ENCODE data around the gene PPP1R12B.
"Not testable (repeated sequence)": the region's sequence is repeated elsewhere in the genome, so short reads cannot be mapped to it uniquely, and the experiment has no call there.

PPP1R12B gene

DNA sequence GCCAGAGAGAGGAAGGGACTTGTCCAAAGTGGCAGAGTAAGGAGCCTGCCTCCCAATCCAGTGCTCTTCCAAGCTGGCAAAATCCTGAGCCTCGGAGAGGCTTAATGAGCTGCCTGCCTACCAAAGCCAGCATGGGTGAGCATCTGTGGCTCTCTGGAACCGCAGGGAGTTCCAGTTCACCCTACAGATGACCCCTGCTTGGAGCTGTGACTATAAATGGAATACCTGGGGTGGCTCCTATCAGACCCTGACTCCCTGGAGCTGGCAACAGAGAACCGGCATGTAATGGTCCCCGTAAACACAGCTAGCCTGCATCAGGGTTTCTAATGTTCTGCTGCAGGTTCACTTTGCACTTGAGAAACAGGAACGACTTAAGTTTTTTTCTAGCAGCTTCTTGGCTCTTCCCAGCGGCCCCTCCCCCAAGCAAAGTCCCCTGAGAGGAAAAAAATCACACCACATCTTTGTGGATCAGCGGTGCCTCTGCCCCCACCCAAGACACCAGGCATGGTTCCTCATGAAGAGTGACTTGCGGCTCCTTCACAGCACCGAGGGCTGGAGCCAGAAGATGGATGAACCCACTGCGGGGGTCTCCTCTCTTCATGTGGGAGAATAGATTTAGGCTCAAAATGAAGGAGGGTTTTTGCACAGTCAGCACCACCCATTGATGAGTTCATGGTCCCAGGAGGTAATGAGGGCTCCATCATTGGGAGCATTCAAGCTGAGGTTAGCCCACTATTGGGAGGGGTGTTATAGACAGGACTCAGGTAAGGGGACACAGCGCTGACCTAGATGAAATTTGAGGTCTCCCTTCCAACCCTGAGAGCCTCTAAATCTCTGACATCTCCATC is 282.8 kb downstream of the PPP1R12B start:
- DNase-seq (ENCODE audit: low spot score): no peak

DNA sequence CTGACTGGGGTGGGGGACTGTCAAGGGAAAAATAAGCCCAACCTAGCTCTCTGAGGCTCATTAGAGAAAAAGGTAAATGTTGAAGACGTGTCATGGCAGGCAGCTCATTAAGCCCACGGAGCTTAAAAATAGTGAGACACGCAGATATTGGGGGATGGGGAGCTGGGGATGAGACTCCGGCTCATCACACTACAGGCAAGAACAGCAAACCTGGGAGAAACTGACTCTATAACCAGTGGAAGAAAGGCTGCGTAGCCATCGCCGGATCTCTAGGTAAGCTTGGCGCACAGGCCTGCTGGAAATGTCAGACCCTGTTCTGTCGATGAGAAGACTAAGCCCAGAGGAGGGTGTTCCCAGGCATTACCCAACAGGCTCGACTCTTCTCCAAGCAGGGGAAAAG is 283.7 kb downstream of the PPP1R12B start:
- DNase-seq (ENCODE audit: low spot score): no peak

DNA sequence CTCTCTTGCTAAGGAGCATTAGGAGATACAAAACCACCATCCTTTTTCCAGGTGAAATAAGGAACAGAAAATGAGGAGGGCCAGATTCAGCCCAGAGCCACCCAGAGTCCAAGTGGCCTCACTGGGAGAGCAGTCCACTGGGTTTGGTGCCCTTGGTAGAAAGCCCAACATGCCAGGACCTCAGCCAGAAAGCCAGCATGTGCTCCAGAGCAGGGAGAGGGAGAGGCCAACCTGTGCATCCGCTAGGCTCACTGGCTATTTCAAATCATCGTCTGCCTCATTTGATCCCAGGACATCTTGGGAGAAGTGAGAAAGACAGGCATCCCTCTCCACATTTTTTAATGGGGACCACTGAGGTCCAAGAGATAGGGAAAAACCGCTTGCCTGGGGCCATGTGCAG is 287.7 kb downstream of the PPP1R12B start:
- not testable (repeated sequence) for DNase-seq (ENCODE audit: low spot score)

DNA sequence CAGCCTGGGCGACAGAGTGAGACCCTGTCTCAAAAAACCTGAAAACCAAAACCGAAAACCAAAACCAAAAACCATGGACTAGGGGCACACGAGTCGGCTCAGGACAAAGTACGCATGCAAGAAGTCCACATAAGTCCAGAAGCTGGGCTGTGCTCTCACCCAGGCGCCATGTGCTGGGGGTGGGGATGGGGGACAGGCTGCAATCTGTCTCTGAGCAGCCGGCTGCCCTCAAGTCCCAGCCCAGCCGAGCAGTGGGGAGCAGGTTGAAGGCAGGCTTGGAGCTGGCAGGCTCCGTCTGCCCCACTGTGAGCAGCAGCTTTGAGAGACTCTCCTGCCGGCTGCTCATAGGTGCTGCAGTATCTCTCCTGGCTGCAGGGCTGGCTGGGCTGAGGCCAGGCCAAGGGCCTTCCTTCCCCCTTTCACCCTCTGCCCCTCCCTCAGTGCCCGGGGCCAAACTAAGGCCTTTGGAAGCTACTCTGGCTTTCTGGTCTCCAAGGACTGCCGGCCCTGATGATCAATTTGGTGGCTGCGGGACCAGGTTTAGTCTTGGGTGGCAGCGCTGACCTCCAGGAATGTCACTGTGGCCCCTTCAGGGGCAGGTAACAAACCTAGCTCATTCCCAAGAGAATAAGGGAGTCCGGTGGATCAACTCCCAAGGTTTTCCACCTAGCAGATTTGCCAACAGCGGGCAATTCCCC is 289.0 kb downstream of the PPP1R12B start:
- not testable (repeated sequence) for DNase-seq (ENCODE audit: low spot score)

DNA sequence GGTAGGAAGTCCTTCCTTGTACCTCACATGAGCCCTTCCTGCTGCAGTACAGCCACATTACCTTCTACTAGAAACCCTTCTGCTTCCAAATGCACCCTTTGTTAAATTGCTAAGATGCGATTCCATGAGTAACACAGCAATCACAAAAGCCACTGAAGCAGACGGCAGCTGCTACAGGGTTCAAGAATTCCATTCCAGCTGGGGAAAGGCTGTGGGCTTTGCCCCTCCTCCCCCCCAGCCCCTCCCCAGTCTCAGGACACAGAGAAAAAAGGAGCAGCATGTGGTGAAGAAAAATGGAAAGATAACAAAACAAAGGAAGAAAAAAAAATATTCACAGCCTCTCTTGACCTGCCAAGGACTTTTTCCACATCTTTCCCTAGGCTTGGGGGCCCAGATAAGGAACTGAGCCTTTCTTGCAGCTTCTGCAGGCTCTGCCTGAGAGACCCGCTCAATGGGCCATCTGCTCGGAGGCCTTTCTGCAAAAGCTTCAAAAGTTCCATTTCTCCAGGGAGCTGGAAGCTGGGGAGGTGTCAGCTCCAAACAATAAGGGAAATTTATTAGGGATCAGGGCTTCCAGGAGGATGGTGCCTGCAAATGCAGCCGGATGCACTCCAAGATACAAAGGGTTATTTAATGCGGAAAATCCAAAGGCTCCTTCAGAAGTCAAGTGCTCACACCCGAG is 289.7 kb downstream of the PPP1R12B start:
- DNase-seq (ENCODE audit: low spot score): no peak

DNA sequence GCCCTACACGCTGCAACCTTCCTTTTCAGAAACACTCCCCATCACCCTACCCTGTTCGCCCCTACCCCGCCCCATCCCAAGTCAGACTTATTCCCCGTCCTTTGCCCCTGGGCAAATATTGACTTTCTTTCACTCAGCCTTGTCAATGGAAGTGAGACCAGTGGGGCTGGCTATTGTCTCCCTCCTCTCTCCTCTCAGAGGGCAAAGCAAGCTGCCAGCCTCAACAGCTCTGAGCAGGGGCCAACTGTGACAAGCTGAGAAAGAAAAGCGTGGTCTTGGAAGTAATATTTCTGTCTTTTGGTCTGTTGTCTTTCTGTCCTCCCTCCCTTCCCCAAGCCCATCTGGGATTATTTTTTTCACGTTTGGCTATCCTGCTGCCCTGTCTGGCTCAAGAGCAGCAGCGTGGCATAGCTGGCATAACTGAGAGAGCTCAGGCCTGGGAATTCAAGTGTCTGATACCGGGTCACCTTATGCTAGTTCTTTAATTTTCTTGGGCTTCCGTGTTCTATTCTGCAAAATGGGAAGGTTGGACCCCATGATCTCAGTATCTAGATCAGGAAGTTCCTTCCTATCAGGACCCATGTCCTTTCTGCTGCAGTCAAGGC is 290.3 kb downstream of the PPP1R12B start:
- DNase-seq (ENCODE audit: low spot score): not testable (repeated sequence)

DNA sequence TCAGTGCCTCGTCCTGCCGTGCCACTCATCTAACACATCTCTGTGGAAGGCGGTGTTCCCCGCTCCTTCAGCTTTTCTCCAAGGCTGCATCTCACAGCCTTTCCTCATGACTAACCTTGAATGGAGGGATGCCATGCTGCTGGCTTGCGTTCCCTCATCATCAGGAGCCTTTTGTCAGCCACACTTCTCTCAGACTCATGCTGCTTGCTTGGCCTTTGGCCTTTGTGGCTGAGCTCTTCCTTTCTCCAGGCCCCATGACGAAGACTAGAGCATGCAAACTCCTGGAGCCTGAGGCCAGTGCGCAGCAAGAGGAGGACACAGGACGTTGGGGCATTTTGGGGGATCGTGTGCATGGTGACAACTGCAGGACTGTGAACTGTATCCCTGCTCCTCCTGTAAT is 291.0 kb downstream of the PPP1R12B start:
- DNase-seq (ENCODE audit: low spot score): no peak

DNA sequence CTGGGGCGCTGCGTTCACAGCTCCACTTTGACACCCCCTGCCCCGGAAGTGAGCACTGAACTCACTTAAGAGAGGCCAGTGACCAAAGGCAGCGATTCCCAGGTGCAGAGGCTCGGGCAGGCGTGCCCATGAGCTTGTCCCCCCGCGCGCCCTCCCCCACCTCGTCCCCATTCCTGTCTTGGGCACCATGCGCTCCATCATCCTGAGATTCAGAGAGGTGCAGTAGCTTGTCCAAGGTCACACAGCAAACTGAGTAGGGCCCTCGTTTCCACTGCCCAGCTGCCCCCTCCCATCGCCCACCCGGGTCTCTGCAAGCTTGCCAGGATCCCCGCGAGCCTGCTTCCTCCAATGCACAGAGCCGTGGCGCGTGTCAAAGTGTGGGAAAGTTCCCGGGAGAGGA is 293.7 kb downstream of the PPP1R12B start:
- DNase-seq (ENCODE audit: low spot score): no peak

Measured in iPS-NIHi11 (cell line).